K562 (cell line): ENCODE results near the gene CSKMT. TPM values are rescaled to one million over a fixed set of nuclear protein-coding genes. Genes with fewer than 3 reads are reported as not detected.

ENCODE experiments used
- ARID2 ChIP-seq: fragments of 450-650 bp; IDR thresholded peaks from 2 replicates; pipeline ENCODE4 v1.6.1; 2017; ENCODE audit warnings: antibody characterized with exemption, mild to moderate bottlenecking
- CBX5 ChIP-seq: IDR thresholded peaks from 2 replicates; pipeline ENCODE4 v1.6.1; 2014; ENCODE audit warnings: low read depth, borderline replicate concordance
- CREM ChIP-seq: IDR thresholded peaks from 2 replicates; pipeline ENCODE4 v1.6.1; 2014; ENCODE audit warnings: antibody characterized with exemption, low read depth
- GMEB1 ChIP-seq: fragments of 250-450 bp; sonication (Bioruptor Pico); IDR thresholded peaks from 2 replicates; pipeline ENCODE4 v1.4.0; 2020; ENCODE audit warnings: mild to moderate bottlenecking
- MAX ChIP-seq: sonication (generic); formaldehyde crosslinking; IDR thresholded peaks from 2 replicates; pipeline ENCODE4 v1.9.0; 2022; ENCODE audit warnings: mild to moderate bottlenecking, missing genetic modification reagents
- SP2 ChIP-seq: IDR thresholded peaks from 2 replicates; pipeline ENCODE4 v1.6.1; 2011; ENCODE audit warnings: mild to moderate bottlenecking, low read depth, low read length, moderate library complexity; ENCODE audit not compliant: poor library complexity, severe bottlenecking; ENCODE audit errors: extremely low read depth
- SREBF2 ChIP-seq: sonication (generic); formaldehyde crosslinking; IDR thresholded peaks from 2 replicates; pipeline ENCODE4 v1.4.0; 2020; ENCODE audit warnings: mild to moderate bottlenecking, missing genetic modification reagents
- ZNF384 ChIP-seq: IDR thresholded peaks from 2 replicates; pipeline ENCODE4 v1.6.1; 2012; ENCODE audit warnings: low read depth, low read length, improper control_type of control experiment
- polyA plus RNA-seq, 8 experiments: library from polyadenylated mRNA; depleted of rRNA in 4 of 8; stranded (reverse) in 5 of 8; unstranded in 3 of 8; fragments of >200 nt; fragmentation: Nextera tagmentation in 2 of 8; fragmentation: Illumina TruSeq in 1 of 8; extraction: Ambion mirVana in 2 of 8; extraction: Trizol in 1 of 8; gene quantifications; 2 replicates each; pipeline versions ENCODE4 v1.2.1 to v1.2.3, GENCODE V29; 2011 to 2014; ENCODE audit warnings: inconsistent platforms in 1 of 8, missing spikeins in 1 of 8
- total RNA-seq, 7 experiments: library from RNA; depleted of rRNA in 6 of 7; stranded (reverse); fragments of >200 nt in 6 of 7; fragmentation: Illumina TruSeq in 2 of 7; extraction: Trizol in 2 of 7; gene quantifications; 2 replicates each; pipeline versions ENCODE4 v1.2.1 to v1.2.3, GENCODE V29; 2011 to 2021; ENCODE audit warnings: low replicate concordance in 1 of 7
- TF ChIP-seq, protein P1 (sequence below): fragments of 250-450 bp; sonication (Bioruptor Pico); IDR thresholded peaks from 2 replicates; pipeline ENCODE4 v1.4.0; 2020; ENCODE audit warnings: borderline replicate concordance
- TF ChIP-seq, protein P2 (sequence below): fragments of 450-650 bp; IDR thresholded peaks from 2 replicates; pipeline ENCODE4 v1.6.1; 2016; ENCODE audit warnings: mild to moderate bottlenecking, moderate library complexity
- TF ChIP-seq, protein P3 (sequence below): sonication (generic); formaldehyde crosslinking; IDR thresholded peaks from 2 replicates; pipeline ENCODE4 v1.8.1; 2023; ENCODE audit warnings: mild to moderate bottlenecking, missing genetic modification reagents, moderate library complexity

CSKMT gene
- total and polyA plus RNA-seq, 9 of the 15 experiments (the other 6 are each of a cell fraction or from before 2014, with no cell fraction given), result 10.3 to 108 (median 27.2) TPM

DNA sequence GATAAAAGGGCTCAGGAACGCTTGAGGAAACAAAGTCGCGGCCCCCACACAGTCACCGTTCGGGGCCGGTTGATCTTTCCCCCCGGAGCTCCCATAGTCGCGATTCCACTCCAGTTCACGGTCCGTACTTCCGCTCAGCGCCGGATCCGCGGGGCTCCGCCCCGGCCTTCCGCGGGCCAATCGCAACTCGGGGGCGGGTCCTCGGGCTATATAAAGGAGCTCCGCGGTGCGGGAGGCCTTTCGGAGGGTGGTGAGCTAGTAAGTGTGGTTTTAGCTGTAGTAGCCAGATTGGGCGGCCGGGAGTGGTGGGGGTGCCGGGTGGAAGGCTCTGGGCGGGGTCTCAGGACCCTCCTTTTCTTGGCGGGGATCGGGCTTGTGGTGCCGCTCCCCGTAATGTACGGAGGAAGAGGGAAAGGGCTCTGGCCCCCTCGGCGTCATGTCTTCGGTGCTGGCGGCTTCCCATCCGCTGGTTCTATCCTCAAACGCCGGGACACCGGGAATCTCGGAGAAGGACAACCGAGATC is at the start of gene CSKMT, which contains the start of gene C11orf98 (continued):
- TF ChIP-seq MAX (CRISPR knock-in tag), result no peak; the same call in 1 of the 2 replicates
- 0 out of 2 replicates have a peak, but pooled peaks have one; percentile 56 for TF ChIP-seq SREBF2 (CRISPR knock-in tag)
- TF ChIP-seq CBX5, result no peak
- TF ChIP-seq, protein P1, sequence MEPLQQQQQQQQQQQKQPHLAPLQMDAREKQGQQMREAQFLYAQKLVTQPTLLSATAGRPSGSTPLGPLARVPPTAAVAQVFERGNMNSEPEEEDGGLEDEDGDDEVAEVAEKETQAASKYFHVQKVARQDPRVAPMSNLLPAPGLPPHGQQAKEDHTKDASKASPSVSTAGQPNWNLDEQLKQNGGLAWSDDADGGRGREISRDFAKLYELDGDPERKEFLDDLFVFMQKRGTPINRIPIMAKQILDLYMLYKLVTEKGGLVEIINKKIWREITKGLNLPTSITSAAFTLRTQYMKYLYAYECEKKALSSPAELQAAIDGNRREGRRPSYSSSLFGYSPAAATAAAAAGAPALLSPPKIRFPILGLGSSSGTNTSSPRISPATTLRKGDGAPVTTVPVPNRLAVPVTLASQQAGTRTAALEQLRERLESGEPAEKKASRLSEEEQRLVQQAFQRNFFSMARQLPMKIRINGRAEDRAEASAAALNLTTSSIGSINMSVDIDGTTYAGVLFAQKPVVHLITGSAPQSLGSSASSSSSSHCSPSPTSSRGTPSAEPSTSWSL (CRISPR knock-in tag), result no peak
- no peak for TF ChIP-seq ZNF384
- TF ChIP-seq CREM, result peak; percentile 48
- TF ChIP-seq ARID2, result no peak
- TF ChIP-seq, protein P2, sequence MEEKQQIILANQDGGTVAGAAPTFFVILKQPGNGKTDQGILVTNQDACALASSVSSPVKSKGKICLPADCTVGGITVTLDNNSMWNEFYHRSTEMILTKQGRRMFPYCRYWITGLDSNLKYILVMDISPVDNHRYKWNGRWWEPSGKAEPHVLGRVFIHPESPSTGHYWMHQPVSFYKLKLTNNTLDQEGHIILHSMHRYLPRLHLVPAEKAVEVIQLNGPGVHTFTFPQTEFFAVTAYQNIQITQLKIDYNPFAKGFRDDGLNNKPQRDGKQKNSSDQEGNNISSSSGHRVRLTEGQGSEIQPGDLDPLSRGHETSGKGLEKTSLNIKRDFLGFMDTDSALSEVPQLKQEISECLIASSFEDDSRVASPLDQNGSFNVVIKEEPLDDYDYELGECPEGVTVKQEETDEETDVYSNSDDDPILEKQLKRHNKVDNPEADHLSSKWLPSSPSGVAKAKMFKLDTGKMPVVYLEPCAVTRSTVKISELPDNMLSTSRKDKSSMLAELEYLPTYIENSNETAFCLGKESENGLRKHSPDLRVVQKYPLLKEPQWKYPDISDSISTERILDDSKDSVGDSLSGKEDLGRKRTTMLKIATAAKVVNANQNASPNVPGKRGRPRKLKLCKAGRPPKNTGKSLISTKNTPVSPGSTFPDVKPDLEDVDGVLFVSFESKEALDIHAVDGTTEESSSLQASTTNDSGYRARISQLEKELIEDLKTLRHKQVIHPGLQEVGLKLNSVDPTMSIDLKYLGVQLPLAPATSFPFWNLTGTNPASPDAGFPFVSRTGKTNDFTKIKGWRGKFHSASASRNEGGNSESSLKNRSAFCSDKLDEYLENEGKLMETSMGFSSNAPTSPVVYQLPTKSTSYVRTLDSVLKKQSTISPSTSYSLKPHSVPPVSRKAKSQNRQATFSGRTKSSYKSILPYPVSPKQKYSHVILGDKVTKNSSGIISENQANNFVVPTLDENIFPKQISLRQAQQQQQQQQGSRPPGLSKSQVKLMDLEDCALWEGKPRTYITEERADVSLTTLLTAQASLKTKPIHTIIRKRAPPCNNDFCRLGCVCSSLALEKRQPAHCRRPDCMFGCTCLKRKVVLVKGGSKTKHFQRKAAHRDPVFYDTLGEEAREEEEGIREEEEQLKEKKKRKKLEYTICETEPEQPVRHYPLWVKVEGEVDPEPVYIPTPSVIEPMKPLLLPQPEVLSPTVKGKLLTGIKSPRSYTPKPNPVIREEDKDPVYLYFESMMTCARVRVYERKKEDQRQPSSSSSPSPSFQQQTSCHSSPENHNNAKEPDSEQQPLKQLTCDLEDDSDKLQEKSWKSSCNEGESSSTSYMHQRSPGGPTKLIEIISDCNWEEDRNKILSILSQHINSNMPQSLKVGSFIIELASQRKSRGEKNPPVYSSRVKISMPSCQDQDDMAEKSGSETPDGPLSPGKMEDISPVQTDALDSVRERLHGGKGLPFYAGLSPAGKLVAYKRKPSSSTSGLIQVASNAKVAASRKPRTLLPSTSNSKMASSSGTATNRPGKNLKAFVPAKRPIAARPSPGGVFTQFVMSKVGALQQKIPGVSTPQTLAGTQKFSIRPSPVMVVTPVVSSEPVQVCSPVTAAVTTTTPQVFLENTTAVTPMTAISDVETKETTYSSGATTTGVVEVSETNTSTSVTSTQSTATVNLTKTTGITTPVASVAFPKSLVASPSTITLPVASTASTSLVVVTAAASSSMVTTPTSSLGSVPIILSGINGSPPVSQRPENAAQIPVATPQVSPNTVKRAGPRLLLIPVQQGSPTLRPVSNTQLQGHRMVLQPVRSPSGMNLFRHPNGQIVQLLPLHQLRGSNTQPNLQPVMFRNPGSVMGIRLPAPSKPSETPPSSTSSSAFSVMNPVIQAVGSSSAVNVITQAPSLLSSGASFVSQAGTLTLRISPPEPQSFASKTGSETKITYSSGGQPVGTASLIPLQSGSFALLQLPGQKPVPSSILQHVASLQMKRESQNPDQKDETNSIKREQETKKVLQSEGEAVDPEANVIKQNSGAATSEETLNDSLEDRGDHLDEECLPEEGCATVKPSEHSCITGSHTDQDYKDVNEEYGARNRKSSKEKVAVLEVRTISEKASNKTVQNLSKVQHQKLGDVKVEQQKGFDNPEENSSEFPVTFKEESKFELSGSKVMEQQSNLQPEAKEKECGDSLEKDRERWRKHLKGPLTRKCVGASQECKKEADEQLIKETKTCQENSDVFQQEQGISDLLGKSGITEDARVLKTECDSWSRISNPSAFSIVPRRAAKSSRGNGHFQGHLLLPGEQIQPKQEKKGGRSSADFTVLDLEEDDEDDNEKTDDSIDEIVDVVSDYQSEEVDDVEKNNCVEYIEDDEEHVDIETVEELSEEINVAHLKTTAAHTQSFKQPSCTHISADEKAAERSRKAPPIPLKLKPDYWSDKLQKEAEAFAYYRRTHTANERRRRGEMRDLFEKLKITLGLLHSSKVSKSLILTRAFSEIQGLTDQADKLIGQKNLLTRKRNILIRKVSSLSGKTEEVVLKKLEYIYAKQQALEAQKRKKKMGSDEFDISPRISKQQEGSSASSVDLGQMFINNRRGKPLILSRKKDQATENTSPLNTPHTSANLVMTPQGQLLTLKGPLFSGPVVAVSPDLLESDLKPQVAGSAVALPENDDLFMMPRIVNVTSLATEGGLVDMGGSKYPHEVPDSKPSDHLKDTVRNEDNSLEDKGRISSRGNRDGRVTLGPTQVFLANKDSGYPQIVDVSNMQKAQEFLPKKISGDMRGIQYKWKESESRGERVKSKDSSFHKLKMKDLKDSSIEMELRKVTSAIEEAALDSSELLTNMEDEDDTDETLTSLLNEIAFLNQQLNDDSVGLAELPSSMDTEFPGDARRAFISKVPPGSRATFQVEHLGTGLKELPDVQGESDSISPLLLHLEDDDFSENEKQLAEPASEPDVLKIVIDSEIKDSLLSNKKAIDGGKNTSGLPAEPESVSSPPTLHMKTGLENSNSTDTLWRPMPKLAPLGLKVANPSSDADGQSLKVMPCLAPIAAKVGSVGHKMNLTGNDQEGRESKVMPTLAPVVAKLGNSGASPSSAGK, result no peak
- TF ChIP-seq GMEB1 (CRISPR knock-in tag), result no peak
- TF ChIP-seq, protein P3, sequence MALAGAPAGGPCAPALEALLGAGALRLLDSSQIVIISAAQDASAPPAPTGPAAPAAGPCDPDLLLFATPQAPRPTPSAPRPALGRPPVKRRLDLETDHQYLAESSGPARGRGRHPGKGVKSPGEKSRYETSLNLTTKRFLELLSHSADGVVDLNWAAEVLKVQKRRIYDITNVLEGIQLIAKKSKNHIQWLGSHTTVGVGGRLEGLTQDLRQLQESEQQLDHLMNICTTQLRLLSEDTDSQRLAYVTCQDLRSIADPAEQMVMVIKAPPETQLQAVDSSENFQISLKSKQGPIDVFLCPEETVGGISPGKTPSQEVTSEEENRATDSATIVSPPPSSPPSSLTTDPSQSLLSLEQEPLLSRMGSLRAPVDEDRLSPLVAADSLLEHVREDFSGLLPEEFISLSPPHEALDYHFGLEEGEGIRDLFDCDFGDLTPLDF (CRISPR knock-in tag), result peak; percentile 52; the same call in 1 of the 2 replicates
- no peak for TF ChIP-seq SP2
